Hypothalamus (tissue), 51 donors: ENCODE measurements around the gene AFM.
A peak's percentile ranks its signal among the peaks of the same experiment; 100 is the strongest.

Source experiments
- DNase-seq, 51 donors: peaks; one replicate each; lab custom pipeline; 2025; lab: John Stamatoyannopoulos, UW

Gene AFM, protein sequence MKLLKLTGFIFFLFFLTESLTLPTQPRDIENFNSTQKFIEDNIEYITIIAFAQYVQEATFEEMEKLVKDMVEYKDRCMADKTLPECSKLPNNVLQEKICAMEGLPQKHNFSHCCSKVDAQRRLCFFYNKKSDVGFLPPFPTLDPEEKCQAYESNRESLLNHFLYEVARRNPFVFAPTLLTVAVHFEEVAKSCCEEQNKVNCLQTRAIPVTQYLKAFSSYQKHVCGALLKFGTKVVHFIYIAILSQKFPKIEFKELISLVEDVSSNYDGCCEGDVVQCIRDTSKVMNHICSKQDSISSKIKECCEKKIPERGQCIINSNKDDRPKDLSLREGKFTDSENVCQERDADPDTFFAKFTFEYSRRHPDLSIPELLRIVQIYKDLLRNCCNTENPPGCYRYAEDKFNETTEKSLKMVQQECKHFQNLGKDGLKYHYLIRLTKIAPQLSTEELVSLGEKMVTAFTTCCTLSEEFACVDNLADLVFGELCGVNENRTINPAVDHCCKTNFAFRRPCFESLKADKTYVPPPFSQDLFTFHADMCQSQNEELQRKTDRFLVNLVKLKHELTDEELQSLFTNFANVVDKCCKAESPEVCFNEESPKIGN

GRCh38 chr4:73481358-73481757 lies at the start of gene AFM:
TSS of gene AFM (plus strand) at chr4:73481745. CDS start at chr4:73481776, 31 bp downstream.
- no peak for DNase-seq

- DNase-seq, result no peak
Observed at GRCh38 chr4:73431813-73432168, 49.8 kb upstream of the AFM start.

- DNase-seq, result no peak
Observed at GRCh38 chr4:73432169-73433000, 49.2 kb upstream of the AFM start.

GRCh38 chr4:73433140-73433539 lies 48.4 kb upstream of the AFM start:
- no peak for DNase-seq

GRCh38 chr4:73434311-73434710 lies 47.2 kb upstream of the AFM start:
- DNase-seq, result no peak

DNA sequence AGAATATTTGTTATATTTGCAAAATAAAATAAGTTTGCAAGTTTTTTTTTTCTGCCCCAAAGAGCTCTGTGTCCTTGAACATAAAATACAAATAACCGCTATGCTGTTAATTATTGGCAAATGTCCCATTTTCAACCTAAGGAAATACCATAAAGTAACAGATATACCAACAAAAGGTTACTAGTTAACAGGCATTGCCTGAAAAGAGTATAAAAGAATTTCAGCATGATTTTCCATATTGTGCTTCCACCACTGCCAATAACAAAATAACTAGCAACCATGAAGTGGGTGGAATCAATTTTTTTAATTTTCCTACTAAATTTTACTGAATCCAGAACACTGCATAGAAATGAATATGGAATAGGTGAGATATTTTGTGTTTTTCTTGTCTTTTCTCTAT lies 45.6 kb upstream of the AFM start, which contains the start of gene AFP:
AFP (plus strand) TSS at position 238 of the 400 bp plus-strand sequence; CDS start at position 280, 42 bp downstream.
- DNase-seq, result no peak

DNA sequence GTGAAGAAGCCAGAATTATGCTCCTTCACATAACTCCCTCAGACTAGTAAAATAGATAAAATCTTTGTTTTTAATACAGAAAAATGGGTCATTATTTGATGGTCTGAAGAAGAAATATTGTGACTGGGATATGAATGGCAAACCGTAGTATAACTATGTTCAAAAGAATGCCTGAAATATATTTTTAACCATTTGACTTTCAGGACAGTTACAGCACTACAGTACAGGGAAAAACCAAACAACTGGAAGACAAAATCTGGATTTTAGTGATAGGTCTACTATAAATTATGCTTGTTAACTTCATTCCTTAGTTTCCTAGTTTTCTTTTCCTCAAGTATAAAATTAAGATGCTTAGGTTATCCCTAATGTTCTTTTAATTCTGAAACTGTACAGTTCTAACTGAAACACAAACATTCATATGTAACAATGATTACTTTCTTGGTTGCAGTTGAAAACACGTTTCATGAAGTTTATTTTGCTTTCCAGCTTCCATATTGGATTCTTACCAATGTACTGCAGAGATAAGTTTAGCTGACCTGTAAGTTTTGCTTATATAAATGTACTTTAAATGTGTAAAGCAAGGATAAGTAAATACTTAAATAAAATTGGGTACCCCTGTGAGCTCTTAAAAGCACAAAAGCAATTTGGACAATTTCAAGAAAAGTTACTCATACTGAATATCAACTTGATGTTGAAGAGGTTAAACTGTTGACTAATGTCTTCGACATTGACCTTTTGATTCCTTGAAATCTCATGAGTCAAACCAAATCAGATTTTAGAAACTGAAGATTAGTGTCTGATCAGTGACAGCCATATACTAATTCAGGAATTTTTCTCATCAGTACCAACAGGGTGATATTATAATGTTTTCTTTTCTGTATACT lies 44.6 kb upstream of the AFM start:
- DNase-seq, result no peak

DNA sequence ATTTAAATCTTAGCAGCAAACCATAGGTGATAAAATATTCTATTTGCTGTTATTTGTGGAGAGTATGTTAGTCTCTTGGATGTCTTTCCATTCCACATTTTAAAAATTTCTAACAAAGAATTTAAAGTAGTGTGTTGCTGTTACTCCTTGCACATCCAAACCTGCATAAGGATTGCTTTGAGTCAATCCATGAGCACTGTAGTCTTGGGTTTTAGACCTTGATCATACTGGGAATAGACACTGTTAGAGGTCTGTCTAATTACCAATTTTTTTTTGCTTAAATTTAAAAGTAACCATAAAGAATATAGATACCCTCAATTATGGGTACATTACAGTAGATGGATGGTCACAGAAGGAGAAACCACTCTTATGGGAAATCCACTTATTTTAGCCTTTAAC lies 44.0 kb upstream of the AFM start:
- DNase-seq, result no peak

DNA sequence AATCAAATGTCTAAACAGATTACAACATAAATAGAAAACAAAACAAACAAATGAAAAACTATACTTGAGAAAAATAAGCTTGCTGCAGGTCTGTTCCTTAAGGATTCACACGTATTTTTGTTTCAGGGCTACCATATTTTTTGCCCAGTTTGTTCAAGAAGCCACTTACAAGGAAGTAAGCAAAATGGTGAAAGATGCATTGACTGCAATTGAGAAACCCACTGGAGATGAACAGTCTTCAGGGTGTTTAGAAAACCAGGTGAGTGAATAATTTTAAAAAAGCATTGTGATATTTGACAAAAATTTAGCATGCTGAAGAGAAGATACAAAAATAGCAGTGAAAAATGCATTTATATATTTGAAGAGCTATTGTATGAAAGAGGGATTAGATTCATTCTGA lies 43.5 kb upstream of the AFM start:
- no peak for DNase-seq

DNA sequence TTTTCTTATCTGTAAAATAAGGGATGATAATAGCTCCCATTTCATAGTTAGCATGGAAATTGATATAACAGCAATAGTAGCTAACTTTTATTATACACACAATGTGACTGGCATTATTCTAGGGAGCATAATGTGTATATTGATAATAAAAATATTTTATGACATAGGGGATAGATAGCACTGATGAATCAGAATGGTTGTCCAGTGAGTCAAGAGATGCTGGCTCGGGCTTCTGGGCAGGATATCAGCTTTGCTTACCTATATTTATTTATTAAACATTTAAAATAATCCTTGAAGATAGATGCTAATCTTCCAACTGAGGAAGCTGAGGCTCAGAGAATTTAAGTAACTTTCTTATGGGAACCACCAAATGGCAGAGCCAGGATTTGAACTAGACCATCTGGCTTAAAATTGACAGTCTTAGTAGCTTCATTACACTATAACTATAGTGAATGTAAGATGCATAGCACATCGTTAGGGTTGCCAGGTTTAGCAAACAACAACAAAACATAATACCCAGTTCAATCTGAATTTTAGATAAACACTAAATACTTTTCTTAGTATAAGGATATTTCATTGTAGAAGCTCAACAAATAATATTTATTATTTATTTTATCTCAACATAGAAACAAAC lies 42.8 kb upstream of the AFM start:
- no peak for DNase-seq

GRCh38 chr4:73439445-73439844 lies 42.1 kb upstream of the AFM start:
- no peak for DNase-seq

GRCh38 chr4:73439991-73440390 lies 41.6 kb upstream of the AFM start:
- no peak for DNase-seq

DNA sequence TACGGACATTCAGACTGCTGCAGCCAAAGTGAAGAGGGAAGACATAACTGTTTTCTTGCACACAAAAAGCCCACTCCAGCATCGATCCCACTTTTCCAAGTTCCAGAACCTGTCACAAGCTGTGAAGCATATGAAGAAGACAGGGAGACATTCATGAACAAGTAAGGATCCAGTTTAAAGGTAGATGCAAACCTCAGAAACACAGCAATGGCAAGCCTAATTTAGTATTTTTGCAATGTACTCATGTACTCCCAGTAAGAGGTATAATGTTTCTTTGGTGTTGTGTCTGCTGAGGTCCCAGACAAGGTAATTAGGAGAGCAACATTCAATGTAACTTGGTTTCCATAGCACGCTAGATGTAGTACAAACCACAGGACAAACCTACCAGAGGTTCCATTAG lies 40.9 kb upstream of the AFM start:
- DNase-seq, result no peak

- DNase-seq, result no peak
Observed at GRCh38 chr4:73442275-73442674, 39.3 kb upstream of the AFM start.

DNA sequence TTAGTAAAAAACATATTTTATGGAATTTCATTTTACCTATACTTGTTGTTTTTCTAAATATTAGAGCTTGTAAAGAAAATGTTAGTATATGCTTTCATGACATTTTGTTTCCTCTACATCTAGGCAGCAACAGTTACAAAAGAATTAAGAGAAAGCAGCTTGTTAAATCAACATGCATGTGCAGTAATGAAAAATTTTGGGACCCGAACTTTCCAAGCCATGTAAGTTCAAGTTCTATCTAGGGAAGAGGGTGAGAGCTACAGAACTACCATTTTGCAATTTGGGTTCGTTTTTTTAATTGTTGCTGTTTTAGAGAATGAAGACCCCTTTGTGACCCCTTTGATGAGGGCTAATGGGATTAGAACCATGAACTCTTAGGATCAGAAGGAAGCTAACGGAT lies 38.3 kb upstream of the AFM start:
- DNase-seq, result no peak

DNA sequence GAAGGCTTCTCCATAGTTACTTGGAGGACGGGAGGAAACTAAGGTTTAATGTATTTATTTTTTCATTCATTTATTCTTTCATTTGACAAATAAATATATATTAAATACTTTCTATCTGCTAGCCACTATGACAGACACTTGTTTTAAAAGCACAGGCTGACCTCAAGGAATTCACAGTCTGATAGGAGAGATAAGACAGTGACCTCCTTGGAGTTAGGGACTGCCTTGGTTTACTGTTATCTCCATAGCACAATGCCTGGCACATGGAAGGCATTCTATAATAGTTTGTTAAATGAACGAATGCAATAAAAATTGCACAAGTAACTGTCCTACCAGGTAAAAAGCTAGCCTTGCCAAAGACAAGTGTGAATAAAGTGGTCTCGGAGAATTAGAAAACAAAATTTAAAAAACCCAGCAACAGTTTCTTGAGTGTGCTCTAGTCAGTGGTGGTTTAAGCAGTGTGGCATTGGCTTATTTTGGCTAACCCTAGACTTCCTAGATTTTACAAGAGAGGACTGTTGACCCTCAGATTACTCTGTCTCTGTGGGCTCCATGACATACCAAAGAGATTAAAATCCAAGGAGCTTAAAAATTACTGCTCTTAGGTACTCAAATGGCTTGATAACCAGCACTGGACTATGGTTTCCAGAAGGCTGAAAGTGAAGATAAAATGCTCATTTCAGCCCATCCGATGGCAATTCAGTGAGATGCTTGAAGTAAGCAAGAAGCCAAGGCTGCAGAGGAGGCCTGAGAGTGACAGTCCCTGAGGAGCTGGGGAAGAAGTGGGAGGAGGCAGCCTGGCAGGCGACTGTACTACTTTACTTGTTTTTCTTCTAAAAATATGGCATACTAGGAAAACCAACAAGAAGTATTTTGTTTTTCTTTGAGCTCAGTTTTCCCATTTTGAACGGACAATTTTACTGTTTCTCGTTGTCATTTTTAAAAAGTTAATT lies 35.9 kb upstream of the AFM start:
- no peak for DNase-seq

GRCh38 chr4:73446336-73446938 lies 35.1 kb upstream of the AFM start:
- DNase-seq, result peak in 1 of 51 donors; percentile 33

DNA sequence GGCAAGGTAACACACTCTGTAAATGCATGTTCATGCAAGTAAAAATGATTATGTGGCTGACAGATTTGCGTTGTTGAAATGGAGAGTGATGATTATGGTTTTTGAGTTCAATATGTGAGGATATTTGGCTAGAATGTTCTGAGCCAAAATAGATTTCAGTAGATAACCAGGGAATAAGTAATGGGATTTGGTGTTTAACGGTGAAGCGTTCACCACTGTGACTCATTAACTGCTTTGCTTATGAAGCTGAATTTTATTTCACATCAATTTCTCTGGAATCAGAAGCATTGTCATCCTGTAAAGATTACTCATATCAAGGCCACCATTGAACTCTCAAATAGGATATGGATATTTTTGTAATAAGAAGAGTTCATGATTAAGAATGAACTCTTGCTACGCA lies 33.9 kb upstream of the AFM start:
- no peak for DNase-seq
